ENCODE measurements around the gene RHBDF1.
A peak's percentile ranks its signal among the peaks of the same experiment; 100 is the strongest.

The RHBDF1 gene

GRCh38 chr16:9903-10665 lies 62.3 kb downstream of the RHBDF1 start:
- TF ChIP-seq EP300 (IDR thresholded peaks at IDR 0.05; ENCODE audit: borderline replicate concordance): no peak
- peak; percentile 65 for TF ChIP-seq MAX (IDR thresholded peaks at IDR 0.05)
- TF ChIP-seq CEBPB (IDR thresholded peaks at IDR 0.05): no peak
